Inferior parietal cortex (tissue), 1 donor: ENCODE results near the gene PCDHA10.
"Not testable (repeated sequence)": the region's sequence is repeated elsewhere in the genome, so short reads cannot be mapped to it uniquely, and the experiment has no call there.

Experiments used
- DNase-seq: peaks from one replicate; pipeline ENCODE4 v3.0.0-alpha.2; 2016; ENCODE audit errors: extremely low spot score

PCDHA10 gene

DNA sequence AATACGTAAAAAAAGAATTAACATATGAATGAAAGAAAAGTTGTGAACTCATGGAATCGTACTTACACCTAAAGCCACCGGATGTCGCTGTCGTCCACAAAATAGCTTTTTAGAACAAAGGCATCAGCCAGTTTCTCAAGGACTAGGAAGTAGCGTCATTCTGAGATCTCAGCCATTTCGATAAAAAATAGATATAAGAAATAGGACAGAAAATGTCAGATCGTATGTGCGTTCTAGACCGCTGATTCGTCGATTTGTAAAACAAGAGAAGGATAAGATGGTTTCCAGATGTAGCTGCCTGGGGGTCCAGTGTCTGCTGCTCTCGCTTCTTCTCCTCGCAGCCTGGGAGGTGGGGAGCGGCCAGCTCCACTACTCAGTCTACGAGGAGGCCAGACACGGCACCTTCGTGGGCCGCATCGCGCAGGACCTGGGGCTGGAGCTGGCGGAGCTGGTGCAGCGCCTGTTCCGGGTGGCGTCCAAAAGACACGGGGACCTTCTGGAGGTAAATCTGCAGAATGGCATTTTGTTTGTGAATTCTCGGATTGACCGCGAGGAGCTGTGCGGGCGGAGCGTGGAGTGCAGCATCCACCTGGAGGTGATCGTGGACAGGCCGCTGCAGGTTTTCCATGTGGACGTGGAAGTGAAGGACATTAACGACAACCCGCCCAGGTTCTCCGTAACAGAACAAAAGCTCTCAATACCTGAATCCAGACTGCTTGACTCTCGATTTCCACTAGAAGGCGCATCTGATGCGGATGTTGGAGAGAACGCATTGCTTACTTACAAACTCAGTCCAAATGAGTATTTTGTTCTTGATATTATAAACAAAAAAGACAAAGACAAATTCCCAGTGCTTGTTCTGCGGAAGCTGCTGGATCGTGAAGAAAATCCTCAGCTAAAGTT, at the start of gene PCDHA10:
Gene PCDHA10 (plus strand): TSS at position 126 of the 903 bp plus-strand sequence. CDS start 152 bp downstream, at position 278.
- DNase-seq, result peak; percentile 22

DNA sequence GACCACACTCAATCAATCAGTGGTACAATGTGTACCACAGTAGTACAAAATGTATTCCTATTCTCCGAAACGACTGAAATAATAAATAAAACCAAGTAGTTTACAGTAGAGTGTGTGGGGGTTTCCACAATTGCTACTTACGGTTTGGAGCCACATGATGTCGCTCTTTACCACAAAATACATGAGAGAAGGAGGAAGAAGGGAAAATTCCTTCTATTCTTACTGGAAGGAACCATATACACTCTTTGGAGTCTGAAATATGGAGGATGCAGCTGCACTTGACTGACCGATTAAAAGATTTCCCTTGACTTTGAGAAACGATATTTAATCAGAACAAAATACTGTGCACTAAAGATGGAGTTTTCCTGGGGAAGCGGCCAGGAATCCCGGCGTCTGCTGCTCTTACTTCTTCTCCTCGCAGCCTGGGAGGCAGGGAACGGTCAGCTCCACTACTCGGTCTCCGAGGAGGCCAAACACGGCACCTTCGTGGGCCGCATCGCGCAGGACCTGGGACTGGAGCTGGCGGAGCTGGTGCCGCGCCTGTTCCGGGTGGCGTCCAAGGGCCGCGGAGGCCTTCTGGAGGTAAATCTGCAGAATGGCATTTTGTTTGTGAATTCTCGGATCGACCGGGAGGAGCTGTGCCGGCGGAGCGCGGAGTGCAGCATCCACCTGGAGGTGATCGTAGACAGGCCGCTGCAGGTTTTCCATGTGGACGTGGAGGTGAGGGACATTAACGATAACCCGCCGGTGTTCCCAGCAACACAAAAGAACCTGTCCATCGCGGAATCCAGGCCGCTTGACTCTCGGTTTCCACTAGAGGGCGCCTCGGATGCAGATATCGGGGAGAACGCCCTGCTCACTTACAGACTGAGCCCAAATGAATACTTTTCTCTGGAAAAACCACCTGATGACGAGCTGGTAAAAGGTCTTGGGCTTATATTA, 48.6 kb upstream of the PCDHA10 start, which contains the start of gene PCDHA4:
Gene PCDHA4 (plus strand): TSS at position 235 of the 942 bp plus-strand sequence.
- DNase-seq, result peak; percentile 58

GRCh38 chr5:140808241-140808888, 47.3 kb upstream of the PCDHA10 start:
- DNase-seq, result not testable (repeated sequence)

DNA sequence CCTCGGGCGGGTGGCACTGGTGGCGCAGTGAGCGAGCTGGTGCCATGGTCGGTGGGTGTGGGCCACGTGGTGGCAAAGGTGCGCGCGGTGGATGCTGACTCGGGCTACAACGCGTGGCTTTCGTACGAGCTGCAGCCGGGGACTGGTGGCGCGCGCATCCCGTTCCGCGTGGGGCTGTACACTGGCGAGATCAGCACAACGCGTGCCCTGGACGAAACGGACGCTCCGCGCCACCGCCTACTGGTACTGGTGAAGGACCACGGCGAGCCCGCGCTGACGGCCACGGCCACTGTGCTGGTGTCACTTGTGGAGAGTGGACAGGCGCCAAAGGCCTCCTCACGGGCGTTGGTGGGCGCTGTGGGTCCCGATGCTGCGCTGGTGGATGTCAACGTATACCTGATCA, 46.8 kb upstream of the PCDHA10 start:
- DNase-seq, result no peak

- peak; percentile 54 for DNase-seq
Observed at GRCh38 chr5:140821375-140822280, 34.1 kb upstream of the PCDHA10 start, which contains the start of gene PCDHA5. Gene PCDHA5 (plus strand): TSS chr5:140821613.

- DNase-seq, result no peak
Observed at GRCh38 chr5:140822281-140822629, 33.4 kb upstream of the PCDHA10 start.

DNA sequence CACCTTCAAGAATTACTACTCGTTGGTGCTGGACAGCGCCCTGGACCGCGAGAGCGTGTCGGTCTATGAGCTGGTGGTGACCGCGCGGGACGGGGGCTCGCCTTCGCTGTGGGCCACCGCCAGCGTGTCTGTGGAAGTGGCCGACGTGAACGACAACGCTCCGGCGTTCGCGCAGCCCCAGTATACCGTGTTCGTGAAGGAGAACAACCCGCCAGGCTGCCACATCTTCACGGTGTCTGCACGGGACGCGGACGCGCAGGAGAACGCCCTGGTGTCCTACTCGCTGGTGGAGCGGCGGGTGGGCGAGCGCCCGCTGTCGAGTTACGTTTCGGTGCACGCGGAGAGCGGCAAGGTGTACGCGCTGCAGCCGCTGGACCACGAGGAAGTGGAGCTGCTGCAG, 32.7 kb upstream of the PCDHA10 start:
- not testable (repeated sequence) for DNase-seq

DNA sequence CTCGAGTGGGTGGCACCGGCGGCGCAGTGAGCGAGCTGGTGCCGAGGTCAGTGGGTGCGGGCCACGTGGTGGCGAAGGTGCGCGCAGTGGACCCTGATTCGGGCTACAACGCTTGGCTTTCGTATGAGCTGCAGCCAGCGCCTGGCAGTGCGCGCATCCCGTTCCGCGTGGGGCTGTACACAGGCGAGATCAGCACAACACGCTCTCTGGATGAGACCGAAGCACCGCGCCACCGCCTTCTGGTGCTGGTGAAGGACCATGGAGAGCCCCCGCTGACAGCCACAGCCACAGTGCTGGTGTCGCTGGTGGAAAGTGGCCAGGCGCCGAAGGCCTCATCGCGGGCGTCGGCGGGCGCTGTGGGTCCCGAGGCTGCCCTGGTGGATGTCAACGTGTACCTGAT, 32.2 kb upstream of the PCDHA10 start:
- no peak for DNase-seq

- DNase-seq, result peak; percentile 15
Observed at GRCh38 chr5:140827704-140828361, 27.9 kb upstream of the PCDHA10 start, which contains the start of gene PCDHA6. Gene PCDHA6 (plus strand): TSS chr5:140827960. CDS start chr5:140828092, 132 bp downstream.

DNA sequence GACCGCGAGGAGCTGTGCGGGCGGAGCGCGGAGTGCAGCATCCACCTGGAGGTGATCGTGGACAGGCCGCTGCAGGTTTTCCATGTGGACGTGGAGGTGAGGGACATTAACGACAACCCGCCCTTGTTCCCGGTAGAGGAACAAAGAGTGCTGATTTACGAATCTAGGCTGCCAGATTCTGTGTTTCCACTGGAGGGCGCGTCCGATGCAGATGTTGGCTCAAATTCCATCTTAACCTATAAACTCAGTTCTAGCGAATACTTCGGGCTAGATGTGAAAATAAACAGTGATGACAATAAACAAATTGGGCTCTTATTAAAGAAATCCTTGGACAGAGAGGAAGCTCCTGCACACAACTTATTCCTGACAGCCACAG, 27.3 kb upstream of the PCDHA10 start:
- DNase-seq, result no peak

- DNase-seq, result not testable (repeated sequence)
Observed at GRCh38 chr5:140829511-140830501, 25.9 kb upstream of the PCDHA10 start.

DNA sequence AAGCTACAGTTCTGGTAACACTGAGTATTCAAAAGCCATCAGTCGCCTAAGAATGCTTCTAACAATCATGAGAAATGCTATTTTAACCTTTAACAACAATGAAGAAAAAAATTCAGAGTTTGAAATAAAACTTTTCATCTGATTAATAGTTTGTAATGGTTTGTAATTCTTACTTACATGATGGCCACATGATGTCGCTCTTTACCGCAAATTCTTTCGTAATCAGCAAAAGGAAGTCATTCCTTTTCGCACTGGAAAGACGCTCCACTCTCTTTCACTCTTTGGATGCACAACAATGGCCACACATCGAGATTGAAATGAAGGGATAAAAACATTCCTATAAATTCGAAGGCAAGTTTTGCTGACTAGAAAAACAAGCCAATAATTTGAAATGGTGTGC, 21.7 kb upstream of the PCDHA10 start, which contains the start of gene PCDHA7:
Gene PCDHA7 (plus strand): TSS at position 277 of the 400 bp plus-strand sequence. CDS start 115 bp downstream, at position 392.
- DNase-seq, result peak; percentile 30

GRCh38 chr5:140834439-140835008, 21.2 kb upstream of the PCDHA10 start:
- not testable (repeated sequence) for DNase-seq

DNA sequence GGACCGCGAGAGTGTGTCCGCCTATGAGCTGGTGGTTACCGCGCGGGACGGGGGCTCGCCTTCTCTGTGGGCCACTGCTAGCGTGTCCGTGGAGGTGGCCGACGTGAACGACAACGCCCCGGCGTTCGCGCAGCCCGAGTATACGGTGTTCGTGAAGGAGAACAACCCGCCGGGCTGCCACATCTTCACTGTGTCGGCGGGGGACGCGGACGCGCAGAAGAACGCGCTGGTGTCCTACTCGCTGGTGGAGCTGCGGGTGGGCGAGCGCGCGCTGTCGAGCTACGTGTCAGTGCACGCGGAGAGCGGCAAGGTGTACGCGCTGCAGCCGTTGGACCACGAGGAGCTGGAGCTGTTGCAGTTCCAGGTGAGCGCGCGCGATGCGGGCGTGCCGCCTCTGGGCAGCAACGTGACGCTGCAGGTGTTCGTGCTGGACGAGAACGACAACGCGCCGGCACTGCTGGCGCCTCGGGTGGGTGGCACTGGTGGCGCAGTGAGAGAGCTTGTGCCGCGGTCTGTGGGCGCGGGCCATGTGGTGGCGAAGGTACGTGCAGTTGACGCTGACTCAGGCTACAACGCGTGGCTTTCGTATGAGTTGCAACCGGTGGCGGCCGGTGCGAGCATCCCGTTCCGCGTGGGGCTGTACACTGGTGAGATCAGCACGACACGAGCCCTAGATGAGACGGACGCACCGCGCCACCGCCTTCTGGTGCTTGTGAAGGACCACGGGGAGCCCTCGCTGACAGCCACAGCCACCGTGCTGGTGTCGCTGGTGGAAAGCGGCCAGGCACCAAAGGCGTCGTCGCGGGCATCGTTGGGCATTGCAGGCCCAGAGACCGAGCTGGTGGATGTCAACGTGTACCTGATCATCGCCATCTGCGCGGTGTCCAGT, 19.8 kb upstream of the PCDHA10 start:
- no peak for DNase-seq

DNA sequence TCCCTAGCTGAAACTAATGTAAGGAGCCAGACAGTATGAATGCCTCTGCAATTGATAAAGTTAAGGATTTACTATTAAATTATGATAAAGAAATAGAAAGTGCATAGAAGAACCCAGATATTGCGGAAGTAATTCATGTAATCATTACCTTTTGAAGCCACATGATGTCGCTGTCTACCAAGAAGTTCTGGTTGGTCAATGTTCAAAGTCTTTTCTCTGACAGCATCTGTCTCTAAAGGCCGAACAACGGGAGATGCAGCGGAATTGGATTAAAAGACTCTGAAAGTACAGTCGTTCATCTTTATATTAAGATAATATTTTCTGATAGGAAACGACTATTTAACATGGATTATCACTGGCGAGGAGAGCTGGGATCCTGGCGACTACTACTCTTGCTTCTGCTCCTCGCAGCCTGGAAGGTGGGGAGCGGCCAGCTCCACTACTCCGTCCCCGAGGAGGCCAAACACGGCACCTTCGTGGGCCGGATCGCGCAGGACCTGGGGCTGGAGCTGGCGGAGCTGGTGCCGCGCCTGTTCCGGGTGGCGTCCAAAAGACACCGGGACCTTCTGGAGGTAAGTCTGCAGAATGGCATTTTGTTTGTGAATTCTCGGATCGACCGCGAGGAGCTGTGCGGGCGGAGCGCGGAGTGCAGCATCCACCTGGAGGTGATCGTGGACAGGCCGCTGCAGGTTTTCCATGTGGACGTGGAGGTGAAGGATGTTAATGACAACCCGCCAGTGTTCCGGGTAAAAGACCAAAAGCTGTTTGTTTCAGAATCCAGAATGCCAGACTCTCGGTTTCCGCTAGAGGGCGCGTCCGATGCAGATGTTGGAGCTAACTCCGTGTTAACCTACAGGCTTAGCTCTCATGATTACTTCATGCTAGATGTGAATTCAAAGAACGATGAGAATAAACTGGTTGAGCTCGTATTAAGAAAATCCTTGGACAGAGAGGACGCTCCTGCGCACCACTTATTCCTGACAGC, 14.4 kb upstream of the PCDHA10 start, which contains the start of gene PCDHA8:
Gene PCDHA8 (plus strand): TSS at position 210 of the 985 bp plus-strand sequence. CDS start 135 bp downstream, at position 345.
- DNase-seq, result peak; percentile 64
